GM21423 (cell line): ENCODE measurements around the gene BDKRB1.

ENCODE experiments used
- ATAC-seq: cut with Tn5 transposase; IDR thresholded peaks from one replicate; pipeline ENCODE4 v1.9.1; 2021; ENCODE audit warnings: mild to moderate bottlenecking, moderate library complexity; ENCODE audit not compliant: unreplicated experiment

BDKRB1 gene

GRCh38 chr14:96260341-96260821 lies 4.4 kb downstream of the BDKRB1 start:
- ATAC-seq = no peak

- no peak for ATAC-seq
Measured at GRCh38 chr14:96261053-96261452, 5.0 kb downstream of the BDKRB1 start.

- no peak for ATAC-seq
Measured at GRCh38 chr14:96261772-96262655, 6.0 kb downstream of the BDKRB1 start.

- ATAC-seq = no peak
Measured at GRCh38 chr14:96263347-96264199, 7.6 kb downstream of the BDKRB1 start.

GRCh38 chr14:96264200-96264553 lies 8.2 kb downstream of the BDKRB1 start:
- ATAC-seq = no peak

- ATAC-seq = no peak
Measured at GRCh38 chr14:96264853-96265252, 8.8 kb downstream of the BDKRB1 start.

GRCh38 chr14:96265383-96266095 lies 9.5 kb downstream of the BDKRB1 start:
- ATAC-seq = no peak

- ATAC-seq = no peak
Measured at GRCh38 chr14:96267336-96267735, 11.3 kb downstream of the BDKRB1 start.

- no peak for ATAC-seq
Measured at GRCh38 chr14:96267916-96268315, 11.9 kb downstream of the BDKRB1 start.

GRCh38 chr14:96268431-96269358 lies 12.7 kb downstream of the BDKRB1 start:
- ATAC-seq = no peak

- ATAC-seq = no peak
Measured at GRCh38 chr14:96269359-96269710, 13.3 kb downstream of the BDKRB1 start.

GRCh38 chr14:96270565-96271420 lies 14.8 kb downstream of the BDKRB1 start:
- ATAC-seq = no peak

- no peak for ATAC-seq
Measured at GRCh38 chr14:96271421-96271762, 15.4 kb downstream of the BDKRB1 start.

- no peak for ATAC-seq
Measured at GRCh38 chr14:96272777-96273473, 16.9 kb downstream of the BDKRB1 start.

- ATAC-seq = no peak
Measured at GRCh38 chr14:96273629-96274028, 17.6 kb downstream of the BDKRB1 start.

- no peak for ATAC-seq
Measured at GRCh38 chr14:96274122-96274521, 18.1 kb downstream of the BDKRB1 start.

- ATAC-seq = no peak
Measured at GRCh38 chr14:96274543-96274942, 18.5 kb downstream of the BDKRB1 start.

GRCh38 chr14:96275177-96276112 lies 19.4 kb downstream of the BDKRB1 start:
- ATAC-seq = no peak
